Epithelial cell of proximal tubule (primary cell): ENCODE measurements around the gene CES4A. TPM values are rescaled to one million over a fixed set of nuclear protein-coding genes. Genes with fewer than 3 reads are reported as not detected.

Experiments used
- DNase-seq: peaks from one replicate; pipeline ENCODE4 v3.0.0-alpha.2; 2011; ENCODE audit warnings: low read depth
- H3K4me3 ChIP-seq: 2 replicates; pipeline ENCODE4 v1.5.1; 2011; ENCODE audit warnings: low read depth, mild to moderate bottlenecking, low read length
- CTCF ChIP-seq: conservative IDR thresholded peaks from 2 replicates; pipeline ENCODE4 v1.5.1; 2012; ENCODE audit warnings: low read depth, mild to moderate bottlenecking, low read length
- total RNA-seq: library from RNA; depleted of rRNA; stranded (reverse); fragments of >200 nt; gene quantifications from 2 replicates; pipeline ENCODE4 v1.2.3, GENCODE V29; 2015

The CES4A gene
- total RNA-seq, 1 donor from 2014 or later, result 0.52 TPM

GRCh38 chr16:66945939-66946338 lies 42.5 kb upstream of the CES4A start:
- no peak overlapping the region for H3K4me3 ChIP-seq
- DNase-seq, result no peak
- TF ChIP-seq CTCF, result no peak

- no peak overlapping the region for H3K4me3 ChIP-seq
- TF ChIP-seq CTCF, result no peak
- DNase-seq, result no peak
Measured at GRCh38 chr16:66946541-66946940, 41.8 kb upstream of the CES4A start.

- no peak for TF ChIP-seq CTCF
- no peak for DNase-seq
Measured at GRCh38 chr16:66946974-66947301, 41.5 kb upstream of the CES4A start.

GRCh38 chr16:66947302-66948065 lies 40.9 kb upstream of the CES4A start:
- peak; percentile 87 for TF ChIP-seq CTCF
- peak overlapping the region; percentile 51 for H3K4me3 ChIP-seq
- no peak for DNase-seq

More at GRCh38 chr16:66946974-66947301, 41.5 kb upstream of the CES4A start:
- no peak overlapping the region for H3K4me3 ChIP-seq

- TF ChIP-seq CTCF, result no peak
- no peak for DNase-seq
- peak overlapping the region; percentile 51 for H3K4me3 ChIP-seq
Measured at GRCh38 chr16:66948134-66948836, 40.1 kb upstream of the CES4A start.

GRCh38 chr16:66948837-66949225 lies 39.6 kb upstream of the CES4A start:
- H3K4me3 ChIP-seq, result no peak overlapping the region
- no peak for DNase-seq
- TF ChIP-seq CTCF, result no peak
